GM11168 (cell line): Measurements from ENCODE around the gene HOXA7.

Experiments
- in situ Hi-C: fragments of 300-500 bp; cut with MboI; formaldehyde crosslinking; loops from one replicate; pipeline ENCODE4 v1.12.0; 2022; ENCODE audit warnings: low sequenced_read_pairs; ENCODE audit not compliant: unreplicated experiment

HOXA7 gene

DNA sequence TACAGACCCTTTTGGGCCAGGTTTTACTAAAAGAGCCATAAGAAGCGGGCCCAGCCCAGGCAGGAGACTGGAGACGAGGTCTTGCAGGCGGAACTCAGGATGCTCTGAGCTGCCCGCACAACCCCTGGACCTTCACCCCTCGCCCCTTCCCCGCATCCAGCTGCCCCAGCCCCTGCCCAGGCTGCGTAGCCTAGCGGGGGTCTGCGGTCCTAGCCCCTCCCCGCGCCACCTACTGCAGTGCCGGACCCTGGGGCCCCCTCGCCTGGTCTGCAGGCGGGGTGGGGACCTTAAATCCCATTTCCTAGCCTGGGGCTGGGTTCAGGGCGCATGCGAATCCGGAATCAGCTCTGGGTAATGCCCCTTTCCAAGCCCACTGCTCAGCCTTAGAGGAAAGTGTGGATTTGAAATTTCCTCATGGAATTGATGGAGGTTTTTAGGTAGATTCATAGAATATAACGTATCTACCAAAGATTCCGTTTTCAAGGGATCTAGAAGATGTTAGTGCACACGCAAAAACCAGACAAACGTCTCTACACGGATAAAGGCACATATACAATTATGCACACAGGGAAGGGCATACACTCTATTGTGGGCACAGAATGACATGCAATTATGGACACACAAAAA is 3.5 kb downstream of the HOXA7 start:
- in situ Hi-C loops = loop anchor here (10.0 kb wide), 2 partner anchors 648 to 788 kb away; no protein-coding TSS in a partner anchor

DNA sequence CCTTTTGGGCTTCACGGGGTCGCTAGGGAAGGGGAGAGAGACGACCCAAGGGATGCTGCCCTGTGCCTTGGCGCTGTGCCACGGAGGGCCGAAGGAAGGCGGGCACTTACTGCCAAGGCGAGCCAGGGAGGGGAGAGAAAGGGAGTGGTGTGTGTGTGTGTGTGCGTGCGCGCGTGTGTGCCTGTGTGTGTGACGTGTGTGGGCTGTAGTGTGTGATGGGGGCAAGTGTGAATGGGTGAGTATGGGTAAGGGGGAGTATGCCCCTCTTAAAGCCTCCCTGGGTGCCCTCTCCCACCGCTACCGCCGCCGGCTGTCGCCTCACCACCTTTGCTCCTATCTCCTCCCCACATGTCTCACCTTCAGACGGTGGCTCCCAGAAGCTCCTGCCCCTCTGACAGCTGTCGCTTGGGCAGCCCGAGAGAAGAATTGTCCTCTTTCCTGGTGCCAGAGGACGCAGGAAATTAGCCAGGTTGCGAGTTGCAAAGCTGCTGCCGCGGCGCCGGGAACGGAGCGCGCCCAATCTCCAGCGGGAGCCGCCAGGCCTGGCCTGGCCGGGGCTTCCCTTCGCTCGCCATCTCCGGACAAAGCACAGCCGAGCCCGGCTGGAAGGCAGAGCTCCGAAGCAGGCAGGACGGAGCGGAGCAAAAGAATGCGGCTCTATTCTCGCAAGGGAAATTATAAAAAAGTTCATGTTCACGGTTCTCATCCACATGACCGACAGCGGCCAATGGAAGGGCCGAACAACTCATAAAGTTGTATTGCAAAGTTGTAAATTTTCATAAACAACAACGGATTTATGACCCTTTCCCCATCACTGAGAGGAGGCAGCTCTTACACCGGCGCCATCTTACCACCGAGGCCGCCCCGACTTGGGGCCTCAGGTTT is 4.3 kb downstream of the HOXA7 start, which contains the start of gene HOXA3:
TSS of gene HOXA3 (minus strand) at position 653 of the 885 bp plus-strand sequence. CDS start 41,943 bp downstream, outside the sequence.
- in situ Hi-C loops = loop anchor here (10.0 kb wide), 2 partner anchors 647 to 787 kb away; no protein-coding TSS in a partner anchor

GRCh38 chr7:27151341-27151930 is 5.0 kb downstream of the HOXA7 start:
- in situ Hi-C loops = loop anchor here (10.0 kb wide), 2 partner anchors 647 to 787 kb away; no protein-coding TSS in a partner anchor

- in situ Hi-C loops = loop anchor here (10.0 kb wide), 2 partner anchors 646 to 786 kb away; no protein-coding TSS in a partner anchor
These were observed 5.7 kb downstream of the HOXA7 start for GRCh38 chr7:27150568-27151340.

DNA sequence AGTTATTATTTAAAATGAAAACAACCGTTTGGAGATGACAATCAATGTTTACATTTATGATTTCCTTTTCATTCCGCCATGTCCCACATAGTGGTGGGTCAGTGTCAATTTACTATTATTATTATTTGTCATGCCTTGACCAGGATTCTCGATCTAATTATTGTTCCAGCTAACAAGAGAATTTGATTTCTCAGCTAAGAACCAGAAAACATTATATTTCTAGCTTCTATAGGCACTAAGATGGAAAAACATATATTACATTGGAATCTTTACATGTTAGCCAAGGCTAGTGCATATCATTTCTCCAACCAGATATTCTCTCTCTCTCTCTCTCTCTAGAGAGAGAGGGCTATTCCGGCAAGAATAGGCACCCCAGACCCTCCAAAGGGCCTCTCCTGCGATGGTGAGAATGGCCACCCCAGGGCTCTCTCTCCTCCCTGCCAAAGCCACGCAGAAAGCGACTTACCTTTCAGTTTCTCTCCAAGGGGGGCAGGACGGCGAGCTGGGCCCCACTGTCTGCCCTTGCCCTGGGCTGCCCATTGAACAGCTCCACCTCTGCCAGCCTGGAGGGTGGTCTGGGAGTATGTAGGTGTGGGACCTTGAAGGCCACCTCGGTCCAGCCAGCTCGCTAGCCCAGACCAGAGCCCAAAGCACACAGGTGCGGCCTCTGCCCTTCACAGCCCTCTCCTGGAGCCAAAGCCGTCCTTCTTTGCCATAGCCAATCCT is 6.5 kb downstream of the HOXA7 start:
- in situ Hi-C loops = loop anchor here (10.0 kb wide), 2 partner anchors 645 to 785 kb away; no protein-coding TSS in a partner anchor

DNA sequence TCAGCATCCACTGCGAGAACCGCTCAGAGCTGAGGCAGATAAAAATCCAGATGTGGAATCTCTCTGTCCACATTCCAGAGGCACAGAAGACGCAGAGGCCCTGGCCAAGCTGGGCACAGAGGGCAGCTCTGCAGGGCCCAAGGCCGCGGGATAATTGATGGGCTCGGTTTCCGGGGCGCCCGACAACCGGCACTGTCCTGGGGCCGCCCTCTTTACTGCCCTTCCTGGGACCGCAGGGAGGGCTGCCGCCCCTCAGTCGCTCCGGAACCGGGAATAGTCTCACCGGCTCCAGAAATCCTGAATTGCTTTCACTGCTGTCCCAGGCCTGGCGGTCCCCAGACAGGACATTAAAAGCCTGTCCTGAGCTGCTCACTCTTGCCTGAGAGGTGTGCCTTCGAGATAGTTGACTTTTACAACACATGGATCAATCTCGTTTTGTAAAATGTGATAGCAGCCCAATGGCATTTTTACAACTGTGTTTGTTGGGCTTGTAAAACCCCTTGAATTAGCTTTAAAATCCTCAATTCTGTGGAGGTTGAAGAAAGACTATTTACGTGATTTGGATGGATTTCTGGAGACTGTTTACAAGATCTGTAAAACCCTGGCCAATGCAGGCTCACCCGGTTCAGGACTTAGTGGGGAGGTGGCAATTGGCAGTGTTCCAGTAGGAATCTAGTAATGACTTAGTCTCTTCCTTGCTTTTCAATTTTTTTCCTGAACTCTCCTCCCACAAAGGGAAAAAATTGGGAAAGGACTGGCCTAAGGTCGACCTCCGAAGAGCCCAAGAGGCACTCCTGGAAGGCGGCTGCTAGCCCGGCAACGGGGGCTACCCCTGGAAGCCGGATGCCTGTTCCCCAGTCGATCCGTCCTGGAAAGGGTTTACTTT is 7.5 kb downstream of the HOXA7 start:
- in situ Hi-C loops = no loop called here

DNA sequence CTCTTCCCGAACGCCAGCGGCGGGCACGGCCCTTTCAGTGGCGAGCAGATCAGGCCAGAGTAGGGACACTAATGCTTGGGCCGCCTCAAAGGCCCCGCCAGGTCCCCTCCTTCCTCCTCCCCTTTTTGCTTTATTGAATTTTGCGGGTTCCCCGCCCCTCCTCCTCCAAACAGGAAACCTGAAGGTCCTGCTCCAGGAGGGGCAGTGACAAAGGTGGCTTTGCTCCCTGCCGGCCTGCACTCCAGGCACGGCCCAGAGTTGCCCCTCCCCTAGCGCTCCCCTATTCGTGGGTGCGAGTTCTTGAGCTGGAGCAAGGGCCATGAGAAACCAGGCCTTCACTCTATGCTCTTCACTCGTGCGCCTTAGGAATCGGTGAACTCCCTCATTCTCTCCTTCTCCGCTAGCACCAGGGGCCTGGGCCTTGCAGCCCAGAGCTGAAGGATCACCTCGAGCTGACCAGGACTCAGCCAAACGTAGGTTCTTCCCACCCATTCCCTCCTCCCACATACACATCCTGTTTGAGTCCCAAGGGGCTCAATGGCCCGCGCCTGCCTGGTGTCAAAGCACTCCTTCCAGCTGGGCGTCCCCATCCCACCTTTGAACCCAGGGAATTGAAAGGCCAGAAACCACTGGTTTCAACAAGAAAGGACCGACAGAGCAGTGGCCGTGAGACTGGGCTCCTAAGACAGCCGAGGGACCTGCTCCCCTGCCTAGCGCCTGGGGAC is 8.3 kb downstream of the HOXA7 start:
- in situ Hi-C loops = no loop called here

DNA sequence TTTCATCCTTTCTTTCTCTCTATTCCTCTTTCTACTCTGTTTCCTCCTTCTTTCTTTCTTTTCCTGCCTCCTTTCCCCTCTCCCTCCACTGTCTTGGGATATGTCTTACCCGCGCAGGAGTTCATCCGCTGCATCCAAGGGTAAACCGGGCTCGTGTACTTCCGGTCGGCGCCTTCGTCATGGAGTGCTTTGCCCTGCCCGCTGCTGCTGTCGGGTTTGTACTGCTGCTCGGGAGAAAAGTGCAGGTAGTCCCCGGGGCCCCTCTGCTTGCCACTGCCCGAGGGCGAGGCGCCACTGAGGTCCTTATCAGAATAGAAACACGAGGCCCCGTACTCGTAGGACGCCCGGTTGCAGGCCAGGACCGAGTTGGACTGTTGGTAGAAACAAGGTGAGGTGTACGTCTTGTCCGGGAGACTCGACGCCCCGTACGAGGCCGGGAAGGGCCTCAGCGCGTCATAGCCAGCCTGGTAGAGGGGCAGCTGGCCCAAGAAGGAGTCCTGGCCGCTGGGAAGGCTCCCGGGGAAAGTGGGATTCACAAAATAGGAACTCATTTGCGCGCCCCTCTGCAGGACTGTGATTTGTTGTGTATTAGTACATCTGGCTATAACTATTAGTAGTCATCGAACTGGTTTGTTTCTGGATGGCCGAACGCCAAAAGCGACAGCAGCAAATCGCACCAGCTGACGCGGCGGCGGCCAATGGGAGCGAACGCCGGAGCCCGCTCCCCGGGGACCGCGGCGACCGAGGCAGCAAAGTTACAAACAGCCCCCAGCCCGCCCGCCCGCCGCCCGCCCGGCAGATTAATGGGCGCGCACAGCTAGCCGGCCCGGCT is 9.1 kb downstream of the HOXA7 start, which contains the start of gene HOXA6:
TSS of gene HOXA6 (minus strand) at position 576 of the 832 bp plus-strand sequence. CDS start at position 551, 25 bp downstream.
- in situ Hi-C loops = no loop called here

DNA sequence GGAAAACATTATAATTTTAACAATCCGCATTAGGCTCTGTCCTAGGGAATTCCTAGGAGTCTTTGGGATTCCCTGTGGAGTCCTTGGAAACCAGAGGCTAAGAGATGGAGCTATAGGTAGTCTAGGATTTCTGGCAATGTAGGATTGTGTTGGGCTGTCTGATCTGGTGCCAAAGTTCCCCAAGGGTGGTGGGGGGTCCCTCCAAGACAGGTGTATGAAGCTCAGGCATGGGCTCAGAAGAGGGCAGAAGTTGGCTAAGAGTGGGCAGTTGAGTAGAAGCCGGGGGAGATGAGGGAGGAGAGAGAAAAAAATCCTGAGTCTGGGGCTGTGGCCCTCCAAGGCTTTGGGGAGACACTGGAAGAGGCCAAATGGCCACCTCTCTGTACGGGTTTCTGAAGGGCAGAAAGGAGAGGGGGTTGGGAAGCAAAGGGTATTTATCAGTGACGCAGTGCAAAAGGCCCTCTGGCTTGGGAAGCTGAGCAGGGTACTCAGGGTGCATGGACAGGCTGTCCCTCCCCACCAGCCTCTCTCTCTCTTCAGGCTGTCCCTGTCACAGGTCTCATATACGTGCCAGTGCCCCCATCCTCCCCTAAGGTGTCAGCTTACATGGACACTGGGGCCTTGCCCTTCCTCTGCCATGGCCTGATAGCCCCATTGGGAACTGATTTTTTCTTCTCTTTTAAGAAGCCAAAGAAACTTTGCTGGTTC is 9.8 kb downstream of the HOXA7 start:
- in situ Hi-C loops = no loop called here

DNA sequence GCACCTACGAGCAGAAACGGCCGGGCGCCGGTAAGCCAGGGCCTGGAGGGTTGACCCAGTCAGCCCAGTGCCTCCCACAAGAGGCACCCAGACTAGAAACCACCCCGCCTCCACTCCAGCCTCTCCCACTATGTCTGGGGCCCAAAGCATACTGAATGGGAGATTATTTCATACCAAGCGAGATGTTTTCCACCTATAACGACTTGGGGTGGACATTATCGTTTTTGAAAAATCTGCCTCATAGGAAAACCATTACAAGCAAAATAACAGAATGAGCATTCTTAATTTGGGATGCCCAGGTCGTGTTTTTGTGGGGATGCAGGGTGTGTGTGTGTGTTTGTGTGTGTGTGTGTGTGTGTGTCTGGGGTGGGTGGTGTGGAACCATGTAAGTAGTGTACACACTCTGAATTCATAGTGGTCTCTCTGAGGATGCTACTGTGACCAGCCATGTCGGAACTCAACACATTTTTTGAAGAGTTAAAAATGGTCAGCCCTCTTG is 10.5 kb downstream of the HOXA7 start:
- in situ Hi-C loops = no loop called here

GRCh38 chr7:27145165-27145913 is 11.1 kb downstream of the HOXA7 start:
- in situ Hi-C loops = no loop called here

DNA sequence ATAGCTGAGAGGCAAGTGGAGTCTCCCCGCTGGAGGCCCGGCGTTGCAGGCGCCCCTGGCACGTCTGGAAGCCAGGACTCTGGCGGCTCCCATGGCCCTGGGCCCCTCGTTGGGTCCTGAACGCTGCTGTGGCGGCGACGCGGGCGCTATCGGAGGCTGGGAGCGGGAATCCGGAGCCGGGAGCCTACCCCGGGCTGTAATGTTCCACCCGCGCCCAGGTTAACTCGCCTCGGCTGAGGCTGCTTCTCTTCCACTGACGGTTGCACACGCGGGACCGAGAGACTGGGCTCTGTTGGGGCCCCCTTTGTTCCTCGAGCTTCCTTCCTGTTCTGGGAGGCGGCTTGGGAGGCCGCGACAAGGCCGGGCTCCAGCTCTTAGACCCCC is 11.7 kb downstream of the HOXA7 start:
- in situ Hi-C loops = no loop called here

DNA sequence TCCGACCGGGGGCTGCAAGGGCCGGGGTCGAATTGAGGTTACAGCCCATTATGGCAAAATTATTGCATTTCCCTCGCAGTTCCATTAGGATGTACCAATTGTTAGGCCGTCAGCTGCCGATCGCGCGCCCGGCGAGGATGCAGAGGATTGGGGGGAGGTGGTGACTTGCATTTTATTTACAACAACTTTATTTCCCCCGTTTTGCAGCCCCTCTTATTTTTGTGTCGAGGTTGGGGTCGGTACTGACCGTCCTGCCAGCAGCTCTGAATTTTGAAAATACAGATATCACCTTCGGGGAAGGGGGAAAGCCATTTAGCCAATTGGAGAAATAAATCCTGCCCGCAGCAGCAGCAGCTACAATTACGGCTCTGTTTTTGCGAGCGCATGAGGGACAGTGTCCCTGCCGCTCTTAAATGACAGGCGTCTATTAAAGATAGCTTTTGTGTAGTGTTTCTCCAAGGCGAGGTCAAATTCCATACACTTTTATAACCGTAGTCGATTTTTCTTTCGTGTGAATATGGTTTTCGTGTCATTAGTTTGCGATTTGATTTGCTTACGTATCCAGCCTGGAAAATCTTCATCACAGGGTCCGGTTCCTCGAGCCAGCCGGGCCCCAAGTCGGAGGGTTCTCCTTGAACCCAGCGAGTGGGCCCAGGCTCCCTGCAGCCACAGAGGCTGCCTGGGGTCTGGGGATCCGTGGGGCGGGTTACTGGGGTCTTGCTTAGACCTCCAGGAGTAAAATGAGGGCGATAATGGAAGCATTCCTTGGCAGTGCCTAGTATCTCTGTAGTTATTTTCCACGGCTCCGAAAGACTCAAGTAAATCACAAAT is 12.3 kb downstream of the HOXA7 start:
- in situ Hi-C loops = no loop called here
